GM10266 (cell line): Measurements from ENCODE around the gene CFL1.

Experiments used
- DNase-seq: peaks from one replicate; pipeline ENCODE4 v3.0.0; 2012; ENCODE audit errors: extremely low spot score
- TF ChIP-seq, protein P1 (sequence below): IDR thresholded peaks from 2 replicates; pipeline ENCODE4 v1.5.1; 2012; ENCODE audit warnings: mild to moderate bottlenecking, low read depth; ENCODE audit not compliant: control insufficient read depth, insufficient read depth; ENCODE audit errors: missing control alignments

CFL1 gene

DNA sequence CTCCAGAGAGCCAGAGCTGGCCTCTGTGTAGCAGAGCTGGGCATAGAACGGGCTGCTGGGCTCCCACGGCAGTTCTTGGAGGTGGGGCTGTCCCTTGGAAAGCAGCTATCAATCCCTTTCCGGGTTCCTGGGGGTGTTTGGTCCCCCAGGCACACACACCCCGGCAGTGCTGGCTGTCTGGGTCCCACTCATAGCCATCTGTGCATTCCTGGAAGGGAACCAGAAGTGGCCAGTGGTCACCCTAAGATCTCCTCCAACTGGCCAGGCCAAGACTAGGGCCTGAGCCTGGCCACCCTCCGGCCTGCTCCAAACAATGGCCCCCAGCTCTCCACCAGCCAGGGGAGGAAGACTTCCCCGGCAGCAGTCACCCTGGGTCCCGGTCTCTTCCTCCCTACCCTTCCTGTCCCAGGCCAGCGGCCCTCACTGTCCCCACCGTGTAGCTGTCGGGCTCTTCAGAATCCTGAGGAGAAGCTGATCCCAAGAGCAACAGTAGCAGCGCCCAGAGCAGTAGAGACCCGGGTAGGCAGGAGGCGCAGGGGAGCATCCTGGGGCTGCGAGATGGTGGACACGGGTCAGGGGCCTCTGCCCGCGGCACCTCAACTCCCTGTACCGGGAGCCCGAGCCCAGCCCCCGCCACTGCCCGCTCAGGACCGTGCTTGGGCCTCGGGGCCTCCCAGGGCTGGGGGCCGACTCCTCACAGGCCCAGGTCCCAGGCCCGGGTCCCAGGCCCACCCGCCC lies 14.0 kb upstream of the CFL1 start:
- DNase-seq, result no peak
- TF ChIP-seq, protein P1, sequence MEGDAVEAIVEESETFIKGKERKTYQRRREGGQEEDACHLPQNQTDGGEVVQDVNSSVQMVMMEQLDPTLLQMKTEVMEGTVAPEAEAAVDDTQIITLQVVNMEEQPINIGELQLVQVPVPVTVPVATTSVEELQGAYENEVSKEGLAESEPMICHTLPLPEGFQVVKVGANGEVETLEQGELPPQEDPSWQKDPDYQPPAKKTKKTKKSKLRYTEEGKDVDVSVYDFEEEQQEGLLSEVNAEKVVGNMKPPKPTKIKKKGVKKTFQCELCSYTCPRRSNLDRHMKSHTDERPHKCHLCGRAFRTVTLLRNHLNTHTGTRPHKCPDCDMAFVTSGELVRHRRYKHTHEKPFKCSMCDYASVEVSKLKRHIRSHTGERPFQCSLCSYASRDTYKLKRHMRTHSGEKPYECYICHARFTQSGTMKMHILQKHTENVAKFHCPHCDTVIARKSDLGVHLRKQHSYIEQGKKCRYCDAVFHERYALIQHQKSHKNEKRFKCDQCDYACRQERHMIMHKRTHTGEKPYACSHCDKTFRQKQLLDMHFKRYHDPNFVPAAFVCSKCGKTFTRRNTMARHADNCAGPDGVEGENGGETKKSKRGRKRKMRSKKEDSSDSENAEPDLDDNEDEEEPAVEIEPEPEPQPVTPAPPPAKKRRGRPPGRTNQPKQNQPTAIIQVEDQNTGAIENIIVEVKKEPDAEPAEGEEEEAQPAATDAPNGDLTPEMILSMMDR, result no peak

GRCh38 chr11:65870706-65871681 lies 13.0 kb upstream of the CFL1 start:
- no peak for DNase-seq
- TF ChIP-seq, protein P1, result no peak

DNA sequence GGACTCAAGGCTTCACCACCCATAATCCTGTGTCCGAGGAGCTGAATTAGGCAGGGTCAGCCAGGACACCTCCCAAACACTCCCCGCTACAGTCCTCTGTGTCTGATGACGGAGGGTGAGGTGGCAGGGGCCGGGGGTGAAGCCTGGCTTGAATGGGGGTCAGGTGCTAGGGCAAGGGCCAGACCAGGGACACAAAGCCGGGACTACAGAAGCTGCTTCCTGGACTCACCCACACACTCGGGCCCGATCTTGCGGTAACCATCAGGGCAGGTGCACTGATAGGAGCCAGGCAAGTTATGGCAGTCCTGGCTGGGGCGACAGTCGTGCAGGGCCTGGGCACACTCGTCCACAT lies 12.3 kb upstream of the CFL1 start:
- TF ChIP-seq, protein P1, result no peak

DNA sequence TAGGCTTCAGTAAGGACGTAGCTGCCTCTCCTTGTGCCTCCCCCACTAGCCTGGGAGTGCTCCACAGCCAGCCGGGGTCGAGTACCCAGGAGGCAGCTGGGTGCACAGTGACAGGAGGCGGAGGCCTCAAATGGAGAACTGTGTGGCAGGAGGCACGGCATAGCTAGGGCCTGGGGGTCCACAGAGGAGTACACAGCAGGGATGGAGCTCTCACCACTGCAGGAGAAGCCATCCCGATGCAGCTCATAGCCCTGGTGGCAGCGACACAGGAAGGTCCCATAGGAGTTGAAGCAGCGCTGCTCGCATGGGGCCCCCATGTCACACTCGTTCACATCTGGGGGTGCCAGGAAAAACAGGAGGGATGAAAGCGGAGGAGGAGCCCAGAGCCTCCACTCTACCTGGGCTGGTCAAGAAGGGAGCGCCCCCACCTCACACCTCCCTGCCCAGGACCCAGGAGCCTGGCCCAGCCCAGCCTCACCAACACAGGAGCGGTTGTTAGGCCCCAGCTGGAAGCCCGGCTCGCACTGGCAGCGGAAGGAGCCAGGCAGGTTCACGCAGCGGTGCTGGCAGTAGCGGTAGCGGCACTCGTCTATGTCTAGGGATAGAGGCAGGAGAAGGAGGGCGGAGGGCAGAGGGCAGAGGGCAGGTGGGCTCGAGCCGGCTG lies 11.8 kb upstream of the CFL1 start:
- TF ChIP-seq, protein P1, result no peak
- DNase-seq, result no peak

More for the DNA sequence above, 12.3 kb upstream of the CFL1 start:
- DNase-seq, result no peak

GRCh38 chr11:65868907-65869306 lies 10.9 kb upstream of the CFL1 start:
- DNase-seq, result no peak
- TF ChIP-seq, protein P1, result no peak

DNA sequence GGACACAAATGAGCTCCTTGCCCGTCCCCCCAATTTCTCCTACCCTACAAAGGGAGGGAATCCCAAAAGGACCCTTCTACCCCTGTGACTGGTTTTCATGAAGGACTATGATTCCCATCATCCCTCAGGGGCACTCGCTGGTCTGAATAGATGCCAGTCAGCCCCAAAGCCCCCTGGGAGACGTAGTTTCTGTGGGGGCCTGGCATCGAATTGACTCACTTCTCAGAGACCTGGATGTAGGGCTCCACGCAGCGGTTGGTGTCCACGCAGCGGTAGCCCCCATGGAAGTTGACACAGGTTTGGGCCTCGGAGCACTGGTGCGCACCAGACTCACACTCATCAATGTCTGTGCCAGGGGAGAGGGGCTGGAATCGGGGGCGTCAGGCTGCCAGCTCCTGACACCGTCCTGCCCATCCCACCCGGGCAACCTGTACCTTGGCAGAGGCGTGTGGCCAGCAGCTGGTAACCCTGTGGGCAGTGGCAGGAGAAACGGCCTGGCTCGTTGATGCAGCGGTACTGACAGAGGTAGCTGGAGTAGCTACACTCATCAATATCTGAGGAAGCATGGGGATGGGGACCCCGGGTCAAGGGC lies 10.2 kb upstream of the CFL1 start:
- no peak for DNase-seq
- TF ChIP-seq, protein P1, result no peak
